Measurements from ENCODE around the gene DPYD.

DNA sequence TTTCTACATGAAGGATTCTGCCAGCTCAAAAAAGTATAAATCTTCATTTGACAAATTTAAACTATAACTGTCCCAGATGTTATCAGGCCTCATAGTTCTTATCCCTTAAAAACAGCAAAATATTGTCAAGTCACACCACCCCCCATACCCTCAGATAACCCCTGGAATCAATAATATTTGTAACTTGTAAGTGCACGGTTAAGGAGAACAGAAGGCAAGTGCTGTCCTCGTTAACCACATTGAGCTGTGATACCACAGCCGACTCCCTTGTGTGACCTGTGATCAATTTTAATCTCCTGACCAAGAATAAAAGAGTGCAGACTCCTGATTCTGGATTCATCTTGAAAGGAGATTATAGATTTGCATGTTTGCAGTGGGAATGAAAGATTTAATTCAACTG lies 310.7 kb downstream of the DPYD start:
- TF ChIP-seq, protein P1, sequence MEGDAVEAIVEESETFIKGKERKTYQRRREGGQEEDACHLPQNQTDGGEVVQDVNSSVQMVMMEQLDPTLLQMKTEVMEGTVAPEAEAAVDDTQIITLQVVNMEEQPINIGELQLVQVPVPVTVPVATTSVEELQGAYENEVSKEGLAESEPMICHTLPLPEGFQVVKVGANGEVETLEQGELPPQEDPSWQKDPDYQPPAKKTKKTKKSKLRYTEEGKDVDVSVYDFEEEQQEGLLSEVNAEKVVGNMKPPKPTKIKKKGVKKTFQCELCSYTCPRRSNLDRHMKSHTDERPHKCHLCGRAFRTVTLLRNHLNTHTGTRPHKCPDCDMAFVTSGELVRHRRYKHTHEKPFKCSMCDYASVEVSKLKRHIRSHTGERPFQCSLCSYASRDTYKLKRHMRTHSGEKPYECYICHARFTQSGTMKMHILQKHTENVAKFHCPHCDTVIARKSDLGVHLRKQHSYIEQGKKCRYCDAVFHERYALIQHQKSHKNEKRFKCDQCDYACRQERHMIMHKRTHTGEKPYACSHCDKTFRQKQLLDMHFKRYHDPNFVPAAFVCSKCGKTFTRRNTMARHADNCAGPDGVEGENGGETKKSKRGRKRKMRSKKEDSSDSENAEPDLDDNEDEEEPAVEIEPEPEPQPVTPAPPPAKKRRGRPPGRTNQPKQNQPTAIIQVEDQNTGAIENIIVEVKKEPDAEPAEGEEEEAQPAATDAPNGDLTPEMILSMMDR (IDR thresholded peaks at IDR 0.05): no peak
- TF ChIP-seq POLR2A (IDR thresholded peaks at IDR 0.05): no peak
